ENCODE measurements around the gene TRIP10. TPM values are rescaled to one million over a fixed set of nuclear protein-coding genes. Genes with fewer than 3 reads are reported as not detected.

Gene TRIP10
- total and polyA plus RNA-seq, 10 of the 15 experiments (the other 5 are each of a cell fraction or from before 2014, with no cell fraction given) = 0.79 to 54.5 (median 32.5) TPM

DNA sequence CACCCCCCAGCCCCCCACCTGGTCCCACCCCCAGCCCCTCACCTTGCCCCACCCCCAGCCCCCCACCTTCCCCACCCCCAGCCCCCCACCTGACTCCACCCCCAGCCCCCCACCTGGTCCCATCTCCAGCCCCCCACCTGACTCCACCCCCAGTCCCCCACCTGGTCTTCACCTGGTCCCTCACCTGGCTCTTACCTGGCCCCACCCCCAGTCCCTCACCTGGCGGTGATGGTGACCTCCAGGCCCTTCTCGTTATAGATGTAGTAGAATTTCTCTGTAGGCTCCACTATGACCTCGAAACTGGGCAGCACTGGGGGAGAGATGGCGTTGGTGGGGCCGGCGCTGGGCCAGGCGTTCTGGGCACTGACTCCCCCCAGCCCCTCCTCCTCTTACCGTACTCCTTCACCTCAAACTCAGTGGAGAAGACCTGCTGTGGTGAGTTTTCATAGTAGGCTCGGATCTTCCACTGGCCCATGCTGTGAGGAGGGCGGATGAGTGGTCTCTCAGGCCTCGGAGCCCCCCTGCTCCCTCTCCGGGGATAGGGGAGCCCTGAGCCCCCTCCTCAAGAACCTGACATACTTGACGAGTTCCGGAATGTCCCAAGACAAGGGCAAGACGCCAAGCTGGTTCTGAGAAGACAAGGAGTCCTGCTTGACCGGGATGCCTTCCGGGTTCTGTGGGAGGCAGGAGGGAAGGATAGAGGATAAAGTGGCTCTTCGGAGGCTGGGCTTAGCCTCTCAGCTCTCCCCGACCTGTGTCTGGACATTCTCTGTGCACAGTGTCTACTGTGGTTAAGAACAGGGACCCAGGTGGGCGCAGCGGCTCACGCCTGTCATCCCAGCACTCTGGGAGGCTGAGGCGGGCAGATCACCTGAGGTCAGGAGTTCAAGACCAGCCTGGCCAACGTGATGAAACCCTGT is 25.4 kb upstream of the TRIP10 start:
- RAD21 ChIA-PET (ENCODE audit: unreplicated experiment) = no interaction called here
- no TSS peak for BruUV-seq (replicated peaks)
- Histone ChIP-seq H3K4me2 (ENCODE audit: control insufficient read depth, insufficient read depth) (no peak overlapping the region), H4K20me1 (ENCODE audit: control insufficient read depth, insufficient read depth) (no peaks in the 10 kb centered on the region), H3K27me3 (replicated peaks in 1 of 2; ENCODE audit: control insufficient read depth in 2 of 2, insufficient read depth in 2 of 2, low read length in 1 of 2) (no peaks in the 10 kb centered on the region; a peak in 2 of 4 replicates), H3K4me1 (ENCODE audit: control insufficient read depth, insufficient read depth, low read length) (no peaks in the 10 kb centered on the region), H3K79me2 (ENCODE audit: control insufficient read depth, insufficient read depth, low read length) (no peaks in the 10 kb centered on the region), H3K36me3 (ENCODE audit: control insufficient read depth in 2 of 2, insufficient read depth in 2 of 2, low read length in 1 of 2) (no peaks in the 10 kb centered on the region), H3K9ac (ENCODE audit: control insufficient read depth, insufficient read depth, low read length) (no peak overlapping the region), H3K9me3 (replicated peaks; ENCODE audit: control insufficient read depth, insufficient read depth, low read length) (no peaks in the 10 kb centered on the region), H3K27ac (ENCODE audit: control insufficient read depth, insufficient read depth) (no peak overlapping the region), H3K4me3 (no peak overlapping the region), H2AFZ (ENCODE audit: control insufficient read depth, low read depth, low read length) (no peak overlapping the region)
- intact Hi-C loops (cut with micrococcal nuclease; ENCODE audit: unreplicated experiment) (no loop called here), in situ Hi-C loops (cut with MboI) (no loop called here)
- SMC1A ChIA-PET (ENCODE audit: uncharacterized antibody, unreplicated experiment) = interaction anchor here (2.1 kb wide), 1 partner anchor 38 kb away, joined by 7 read pairs; no protein-coding TSS in a partner anchor
- FAIRE-seq (no peak), DNase-seq (ENCODE audit: low read depth, low spot score) (no peak), ATAC-seq (no peak)
- POLR2A ChIA-PET = no interaction called here
- CTCF ChIA-PET = no interaction called here
- WGBS (ENCODE audit: insufficient coverage, insufficient replicate concordance, low lambda C conversion rate, missing lambda C conversion rate) = 40% methylated on average over 24 of the region's 24 CpGs
- TF ChIP-seq TCF7 (IDR thresholded peaks at IDR 0.05; ENCODE audit: borderline replicate concordance) = no peak
- TF ChIP-seq DPF2 (IDR thresholded peaks at IDR 0.05) = no peak
- no peak for TF ChIP-seq NR2F1 (conservative IDR thresholded peaks at IDR 0.05)
- no peak for TF ChIP-seq ZZZ3 (IDR thresholded peaks at IDR 0.05; ENCODE audit: control insufficient read depth, insufficient read length, low read depth)
- TF ChIP-seq, protein P1, sequence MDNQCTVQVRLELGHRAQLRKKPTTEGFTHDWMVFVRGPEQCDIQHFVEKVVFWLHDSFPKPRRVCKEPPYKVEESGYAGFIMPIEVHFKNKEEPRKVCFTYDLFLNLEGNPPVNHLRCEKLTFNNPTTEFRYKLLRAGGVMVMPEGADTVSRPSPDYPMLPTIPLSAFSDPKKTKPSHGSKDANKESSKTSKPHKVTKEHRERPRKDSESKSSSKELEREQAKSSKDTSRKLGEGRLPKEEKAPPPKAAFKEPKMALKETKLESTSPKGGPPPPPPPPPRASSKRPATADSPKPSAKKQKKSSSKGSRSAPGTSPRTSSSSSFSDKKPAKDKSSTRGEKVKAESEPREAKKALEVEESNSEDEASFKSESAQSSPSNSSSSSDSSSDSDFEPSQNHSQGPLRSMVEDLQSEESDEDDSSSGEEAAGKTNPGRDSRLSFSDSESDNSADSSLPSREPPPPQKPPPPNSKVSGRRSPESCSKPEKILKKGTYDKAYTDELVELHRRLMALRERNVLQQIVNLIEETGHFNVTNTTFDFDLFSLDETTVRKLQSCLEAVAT (IDR thresholded peaks at IDR 0.05) = no peak
- TF ChIP-seq, protein P2, sequence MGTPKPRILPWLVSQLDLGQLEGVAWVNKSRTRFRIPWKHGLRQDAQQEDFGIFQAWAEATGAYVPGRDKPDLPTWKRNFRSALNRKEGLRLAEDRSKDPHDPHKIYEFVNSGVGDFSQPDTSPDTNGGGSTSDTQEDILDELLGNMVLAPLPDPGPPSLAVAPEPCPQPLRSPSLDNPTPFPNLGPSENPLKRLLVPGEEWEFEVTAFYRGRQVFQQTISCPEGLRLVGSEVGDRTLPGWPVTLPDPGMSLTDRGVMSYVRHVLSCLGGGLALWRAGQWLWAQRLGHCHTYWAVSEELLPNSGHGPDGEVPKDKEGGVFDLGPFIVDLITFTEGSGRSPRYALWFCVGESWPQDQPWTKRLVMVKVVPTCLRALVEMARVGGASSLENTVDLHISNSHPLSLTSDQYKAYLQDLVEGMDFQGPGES (IDR thresholded peaks at IDR 0.05) = no peak
- TF ChIP-seq SRF (IDR thresholded peaks at IDR 0.05; ENCODE audit: low read depth in 2 of 2, low read length in 2 of 2) = no peak
- no peak for TF ChIP-seq IRF4 (IDR thresholded peaks at IDR 0.05; ENCODE audit: low read depth, low read length)
- no peak for TF ChIP-seq SMC3 (IDR thresholded peaks at IDR 0.05; ENCODE audit: borderline replicate concordance, low read length)
- TF ChIP-seq SIX5 (IDR thresholded peaks at IDR 0.05; ENCODE audit: low read depth, low read length, severe bottlenecking) = no peak
- TF ChIP-seq MYC (IDR thresholded peaks at IDR 0.05; ENCODE audit: insufficient read depth, insufficient read length, insufficient replicate concordance, low read length, severe bottlenecking) = no peak
- TF ChIP-seq GABPA (IDR thresholded peaks at IDR 0.05; ENCODE audit: low read depth) = no peak
- TF ChIP-seq PAX8 (IDR thresholded peaks at IDR 0.05) = no peak
- TF ChIP-seq SUPT20H (IDR thresholded peaks at IDR 0.05; ENCODE audit: borderline replicate concordance, control insufficient read depth, low read depth, low read length) = no peak
- TF ChIP-seq, protein P3, sequence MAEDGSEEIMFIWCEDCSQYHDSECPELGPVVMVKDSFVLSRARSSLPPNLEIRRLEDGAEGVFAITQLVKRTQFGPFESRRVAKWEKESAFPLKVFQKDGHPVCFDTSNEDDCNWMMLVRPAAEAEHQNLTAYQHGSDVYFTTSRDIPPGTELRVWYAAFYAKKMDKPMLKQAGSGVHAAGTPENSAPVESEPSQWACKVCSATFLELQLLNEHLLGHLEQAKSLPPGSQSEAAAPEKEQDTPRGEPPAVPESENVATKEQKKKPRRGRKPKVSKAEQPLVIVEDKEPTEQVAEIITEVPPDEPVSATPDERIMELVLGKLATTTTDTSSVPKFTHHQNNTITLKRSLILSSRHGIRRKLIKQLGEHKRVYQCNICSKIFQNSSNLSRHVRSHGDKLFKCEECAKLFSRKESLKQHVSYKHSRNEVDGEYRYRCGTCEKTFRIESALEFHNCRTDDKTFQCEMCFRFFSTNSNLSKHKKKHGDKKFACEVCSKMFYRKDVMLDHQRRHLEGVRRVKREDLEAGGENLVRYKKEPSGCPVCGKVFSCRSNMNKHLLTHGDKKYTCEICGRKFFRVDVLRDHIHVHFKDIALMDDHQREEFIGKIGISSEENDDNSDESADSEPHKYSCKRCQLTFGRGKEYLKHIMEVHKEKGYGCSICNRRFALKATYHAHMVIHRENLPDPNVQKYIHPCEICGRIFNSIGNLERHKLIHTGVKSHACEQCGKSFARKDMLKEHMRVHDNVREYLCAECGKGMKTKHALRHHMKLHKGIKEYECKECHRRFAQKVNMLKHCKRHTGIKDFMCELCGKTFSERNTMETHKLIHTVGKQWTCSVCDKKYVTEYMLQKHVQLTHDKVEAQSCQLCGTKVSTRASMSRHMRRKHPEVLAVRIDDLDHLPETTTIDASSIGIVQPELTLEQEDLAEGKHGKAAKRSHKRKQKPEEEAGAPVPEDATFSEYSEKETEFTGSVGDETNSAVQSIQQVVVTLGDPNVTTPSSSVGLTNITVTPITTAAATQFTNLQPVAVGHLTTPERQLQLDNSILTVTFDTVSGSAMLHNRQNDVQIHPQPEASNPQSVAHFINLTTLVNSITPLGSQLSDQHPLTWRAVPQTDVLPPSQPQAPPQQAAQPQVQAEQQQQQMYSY (CRISPR knock-in tag; IDR thresholded peaks at IDR 0.05) = no peak

Measured in GM12878 (cell line).